H9 (cell line): ENCODE results near the gene CRYGC. TPM values are rescaled to one million over a fixed set of nuclear protein-coding genes. Genes with fewer than 3 reads are reported as not detected.

Experiments used
- DNase-seq: peaks from one replicate; pipeline ENCODE4 v3.0.0-alpha.2; 2017
- H2AFZ ChIP-seq: one replicate; pipeline ENCODE4 v1.6.1; 2013; ENCODE audit warnings: mild to moderate bottlenecking, low read length, control low read depth, moderate library complexity
- H2AK5ac ChIP-seq: 2 replicates; pipeline ENCODE4 v1.6.1; 2013; ENCODE audit warnings: low read length, control low read depth, mixed read lengths; ENCODE audit not compliant: insufficient read length
- H2BK120ac ChIP-seq: one replicate; pipeline ENCODE4 v1.6.1; 2013; ENCODE audit warnings: low read depth, mild to moderate bottlenecking, low read length, control low read depth, inconsistent platforms; ENCODE audit not compliant: poor library complexity, severe bottlenecking
- H2BK12ac ChIP-seq: 2 replicates; pipeline ENCODE4 v1.6.1; 2013; ENCODE audit warnings: low read length, control low read depth, mixed read lengths, low read depth; ENCODE audit not compliant: insufficient read length
- H2BK15ac ChIP-seq: 2 replicates; pipeline ENCODE4 v1.6.1; 2013; ENCODE audit warnings: low read depth, low read length, control low read depth
- H2BK20ac ChIP-seq: one replicate; pipeline ENCODE4 v1.6.1; 2013; ENCODE audit warnings: low read depth, mild to moderate bottlenecking, low read length, control low read depth, inconsistent platforms; ENCODE audit not compliant: poor library complexity, severe bottlenecking
- H2BK5ac ChIP-seq: 2 replicates; pipeline ENCODE4 v1.6.1; 2013; ENCODE audit warnings: low read length, control low read depth, mixed read lengths; ENCODE audit not compliant: insufficient read length
- H3K14ac ChIP-seq: 2 replicates; pipeline ENCODE4 v1.6.1; 2013; ENCODE audit warnings: low read length, control low read depth; ENCODE audit not compliant: insufficient read depth
- H3K18ac ChIP-seq: 2 replicates; pipeline ENCODE4 v1.6.1; 2013; ENCODE audit warnings: low read depth, mild to moderate bottlenecking, mixed read lengths, low read length, control low read depth; ENCODE audit not compliant: insufficient read length
- H3K23ac ChIP-seq: 2 replicates; pipeline ENCODE4 v1.6.1; 2013; ENCODE audit warnings: low read length, control low read depth, mixed read lengths, low read depth; ENCODE audit not compliant: insufficient read length
- H3K23me2 ChIP-seq: 2 replicates; pipeline ENCODE4 v1.6.1; 2013; ENCODE audit warnings: low read depth, mild to moderate bottlenecking, mixed read lengths, low read length, control low read depth; ENCODE audit not compliant: insufficient read length, poor library complexity, severe bottlenecking
- H3K27ac ChIP-seq: 2 replicates; pipeline ENCODE4 v1.5.1; 2013; ENCODE audit warnings: low read length, control low read depth, mixed read lengths, low read depth; ENCODE audit not compliant: insufficient read length
- H3K27me3 ChIP-seq: 2 replicates; pipeline ENCODE4 v1.6.1; 2013; ENCODE audit warnings: low read length, control low read depth, inconsistent platforms; ENCODE audit not compliant: insufficient read depth
- H3K4ac ChIP-seq: 2 replicates; pipeline ENCODE4 v1.6.1; 2013; ENCODE audit warnings: low read depth, mild to moderate bottlenecking, control low read depth, inconsistent platforms, low read length, moderate library complexity
- H3K4me1 ChIP-seq: 2 replicates; pipeline ENCODE4 v1.6.1; 2013; ENCODE audit warnings: low read length, control low read depth, inconsistent platforms; ENCODE audit not compliant: insufficient read depth
- H3K4me2 ChIP-seq: 2 replicates; pipeline ENCODE4 v1.6.1; 2013; ENCODE audit warnings: low read length, control low read depth, mixed read lengths; ENCODE audit not compliant: insufficient read length, insufficient read depth
- H3K56ac ChIP-seq: 2 replicates; pipeline ENCODE4 v1.6.1; 2013; ENCODE audit warnings: low read depth, mild to moderate bottlenecking, mixed read lengths, low read length, control low read depth; ENCODE audit not compliant: insufficient read length
- H3K79me1 ChIP-seq: 2 replicates; pipeline ENCODE4 v1.6.1; 2013; ENCODE audit warnings: low read depth, mild to moderate bottlenecking, moderate library complexity, low read length, control low read depth, inconsistent platforms; ENCODE audit not compliant: insufficient read depth, poor library complexity, severe bottlenecking
- H3K79me2 ChIP-seq: 2 replicates; pipeline ENCODE4 v1.6.1; 2013; ENCODE audit warnings: low read length, control low read depth, inconsistent platforms; ENCODE audit not compliant: insufficient read depth
- H3K9ac ChIP-seq: 2 replicates; pipeline ENCODE4 v1.6.1; 2013; ENCODE audit warnings: low read length, control low read depth, mixed read lengths; ENCODE audit not compliant: insufficient read length; ENCODE audit errors: extremely low read depth
- H3K9me3 ChIP-seq: one replicate; pipeline ENCODE4 v1.6.1; 2013; ENCODE audit warnings: low read depth, low read length, inconsistent platforms; ENCODE audit not compliant: control insufficient read depth
- H3T11ph ChIP-seq: one replicate; pipeline ENCODE4 v1.6.1; 2013; ENCODE audit warnings: mild to moderate bottlenecking, low read length, control low read depth, inconsistent platforms
- H4K20me1 ChIP-seq: one replicate; pipeline ENCODE4 v1.6.1; 2013; ENCODE audit not compliant: control insufficient read depth, insufficient read length, insufficient read depth
- H4K5ac ChIP-seq: 2 replicates; pipeline ENCODE4 v1.6.1; 2013; ENCODE audit warnings: low read depth, mild to moderate bottlenecking, mixed read lengths, low read length, control low read depth; ENCODE audit not compliant: insufficient read length
- H4K8ac ChIP-seq: replicated peaks from 2 replicates; pipeline ENCODE4 v1.6.1; 2013; ENCODE audit warnings: low read length, control low read depth, mixed read lengths, low read depth; ENCODE audit not compliant: insufficient read length
- H4K91ac ChIP-seq: 2 replicates; pipeline ENCODE4 v1.6.1; 2013; ENCODE audit warnings: low read depth, mild to moderate bottlenecking, moderate library complexity, mixed read lengths, low read length, control low read depth; ENCODE audit not compliant: insufficient read length
- H3K27ac Mint-ChIP-seq, 3 experiments: 2 replicates in 2 of 3; 3 replicates in 1 of 3; pipeline ENCODE4 v1.8.0; 2020 to 2021; ENCODE audit warnings: mixed read lengths in 3 of 3, mild to moderate bottlenecking in 1 of 3, moderate library complexity in 1 of 3
- H3K27me3 Mint-ChIP-seq: 2 replicates; pipeline ENCODE4 v1.8.0; 2021; ENCODE audit warnings: low read depth, mild to moderate bottlenecking, moderate library complexity, mixed read lengths
- H3K36me3 Mint-ChIP-seq, 3 experiments: 2 replicates in 2 of 3; 3 replicates in 1 of 3; pipeline ENCODE4 v1.8.0; 2020 to 2021; ENCODE audit warnings: low read depth in 3 of 3, mixed read lengths in 3 of 3; ENCODE audit not compliant: insufficient read depth in 1 of 3
- H3K4me1 Mint-ChIP-seq, 2 experiments: 2 replicates each; pipeline ENCODE4 v1.8.0; 2020; ENCODE audit warnings: mixed read lengths in 2 of 2
- H3K4me3 Mint-ChIP-seq, 2 experiments: 2 replicates in 1 of 2; 3 replicates in 1 of 2; pipeline ENCODE4 v1.8.0; 2020 to 2021; ENCODE audit warnings: mild to moderate bottlenecking in 2 of 2, mixed read lengths in 2 of 2, moderate library complexity in 1 of 2
- H3K9me3 Mint-ChIP-seq, 2 experiments: 2 replicates in 1 of 2; 3 replicates in 1 of 2; pipeline ENCODE4 v1.8.0; 2020; ENCODE audit warnings: mild to moderate bottlenecking in 2 of 2, mixed read lengths in 2 of 2, moderate library complexity in 1 of 2
- WGBS: extraction: QIAGEN DNeasy Blood & Tissue Kit; methylation state at CpG from one replicate; pipeline ENCODE4 v1.1.7; 2013; ENCODE audit warnings: missing lambda C conversion rate, low lambda C conversion rate, mixed read lengths; ENCODE audit not compliant: insufficient read length; ENCODE audit errors: extremely low coverage; 5-methylcytosine and 5-hydroxymethylcytosine counted together
- total RNA-seq: library from RNA; stranded (reverse); gene quantifications from 2 replicates; pipeline ENCODE4 v1.2.1, GENCODE V29; 2021
- TF ChIP-seq, protein P1 (sequence below): fragments of 200-600 bp; sonication (generic); conservative IDR thresholded peaks from 3 replicates; pipeline ENCODE4 v1.8.0; 2021; ENCODE audit warnings: antibody characterized with exemption, mild to moderate bottlenecking

The CRYGC gene
- total RNA-seq, 1 experiment from 2014 or later: not detected

DNA sequence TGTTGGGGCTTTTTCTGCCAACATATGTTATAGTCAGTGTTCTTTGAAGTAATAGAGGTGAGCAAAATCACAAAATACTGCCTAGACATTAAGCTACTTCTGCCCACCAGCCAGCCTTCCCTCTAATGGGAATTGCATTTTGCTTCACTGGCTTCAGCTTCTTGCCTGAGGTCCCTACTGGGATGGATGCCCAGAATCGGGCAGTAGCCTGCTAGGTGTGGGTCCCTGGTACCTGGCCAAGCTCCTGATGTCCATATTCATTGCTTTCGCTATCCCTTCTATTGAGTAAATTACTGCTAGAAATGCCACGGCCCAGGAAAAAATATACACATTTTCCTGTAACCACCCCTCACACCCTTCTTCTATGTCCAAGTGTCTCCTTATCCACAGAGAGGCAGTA lies 32.3 kb downstream of the CRYGC start:
- Histone ChIP-seq H3K27me3 (no peaks in the 10 kb centered on the region), H3K79me1 (no peaks in the 10 kb centered on the region), H3K14ac (no peak overlapping the region), H3K4me2 (no peak overlapping the region), H2BK15ac (no peak overlapping the region), H3K4ac (no peak overlapping the region), H3K79me2 (no peaks in the 10 kb centered on the region), H2BK12ac (no peak overlapping the region), H2BK5ac (no peak overlapping the region), H3K23me2 (no peaks in the 10 kb centered on the region), H2AFZ (no peak overlapping the region), H2BK120ac (no peak overlapping the region), H2AK5ac (no peak overlapping the region), H3K56ac (no peak overlapping the region), H3K9me3 (no peaks in the 10 kb centered on the region), H2BK20ac (no peak overlapping the region), H3K4me1 (no peaks in the 10 kb centered on the region; the same call in 1 of the 2 replicates), H3K27ac (no peak overlapping the region), H3K23ac (no peak overlapping the region), H3T11ph (no peak overlapping the region), H4K91ac (no peak overlapping the region), H3K9ac (no peak overlapping the region), H4K5ac (no peak overlapping the region), H4K8ac (no peak overlapping the region), H4K20me1 (no peaks in the 10 kb centered on the region), H3K18ac (no peak overlapping the region)
- WGBS: no CpG with 5 or more reads among the region's 3 CpGs
- H3K36me3 Mint-ChIP-seq: no peaks in the 10 kb centered on the region
- no peak for DNase-seq
- TF ChIP-seq, protein P1, sequence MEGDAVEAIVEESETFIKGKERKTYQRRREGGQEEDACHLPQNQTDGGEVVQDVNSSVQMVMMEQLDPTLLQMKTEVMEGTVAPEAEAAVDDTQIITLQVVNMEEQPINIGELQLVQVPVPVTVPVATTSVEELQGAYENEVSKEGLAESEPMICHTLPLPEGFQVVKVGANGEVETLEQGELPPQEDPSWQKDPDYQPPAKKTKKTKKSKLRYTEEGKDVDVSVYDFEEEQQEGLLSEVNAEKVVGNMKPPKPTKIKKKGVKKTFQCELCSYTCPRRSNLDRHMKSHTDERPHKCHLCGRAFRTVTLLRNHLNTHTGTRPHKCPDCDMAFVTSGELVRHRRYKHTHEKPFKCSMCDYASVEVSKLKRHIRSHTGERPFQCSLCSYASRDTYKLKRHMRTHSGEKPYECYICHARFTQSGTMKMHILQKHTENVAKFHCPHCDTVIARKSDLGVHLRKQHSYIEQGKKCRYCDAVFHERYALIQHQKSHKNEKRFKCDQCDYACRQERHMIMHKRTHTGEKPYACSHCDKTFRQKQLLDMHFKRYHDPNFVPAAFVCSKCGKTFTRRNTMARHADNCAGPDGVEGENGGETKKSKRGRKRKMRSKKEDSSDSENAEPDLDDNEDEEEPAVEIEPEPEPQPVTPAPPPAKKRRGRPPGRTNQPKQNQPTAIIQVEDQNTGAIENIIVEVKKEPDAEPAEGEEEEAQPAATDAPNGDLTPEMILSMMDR: no peak
- no peak overlapping the region for H3K27ac Mint-ChIP-seq
- peaks cover 7 to 9% of the 10 kb centered on the region in 2 experiments for H3K4me1 Mint-ChIP-seq
- H3K9me3 Mint-ChIP-seq: peaks cover 0 to 3% of the 10 kb centered on the region in 2 experiments; a peak in 1 of 5 replicates
- no peaks in the 10 kb centered on the region for H3K27me3 Mint-ChIP-seq
- H3K4me3 Mint-ChIP-seq: no peak overlapping the region
